MCF 10A (cell line): ENCODE data around the gene ABHD17B. TPM values are rescaled to one million over a fixed set of nuclear protein-coding genes. Genes with fewer than 3 reads are reported as not detected.

Experiments
- BruUV-seq: library from RNA; stranded (reverse); fragments of 400-500 nt; replicated peaks from 2 replicates; lab custom pipeline; 2021; lab: Mats Ljungman, UMichigan
- CTCF ChIA-PET: fragments of 300-600 bp; sonication (Branson Sonifier 250); formaldehyde crosslinking; extraction: SDS; loops from one replicate; lab custom pipeline; 2021; ENCODE audit warnings: antibody characterized with exemption, inconsistent platforms; lab: Yijun Ruan, JAX
- POLR2A ChIA-PET: fragments of 300-600, 350-650 bp; sonication (Branson Sonifier 250); formaldehyde crosslinking; extraction: SDS; loops from one replicate; lab custom pipeline; 2020; ENCODE audit warnings: antibody characterized with exemption, inconsistent platforms; lab: Yijun Ruan, JAX
- DNase-seq: peaks from one replicate; pipeline ENCODE4 v3.0.0-alpha.2; 2018; ENCODE audit not compliant: unreplicated experiment
- H3K27ac Mint-ChIP-seq: one replicate; pipeline ENCODE4 v1.8.0; 2022; ENCODE audit warnings: mild to moderate bottlenecking, low read depth, mixed read lengths; ENCODE audit not compliant: unreplicated experiment
- H3K27me3 Mint-ChIP-seq: one replicate; pipeline ENCODE4 v1.8.0; 2022; ENCODE audit warnings: mixed read lengths; ENCODE audit not compliant: insufficient read depth, unreplicated experiment
- H3K36me3 Mint-ChIP-seq: one replicate; pipeline ENCODE4 v1.8.0; 2022; ENCODE audit warnings: mild to moderate bottlenecking, moderate library complexity, mixed read lengths; ENCODE audit not compliant: insufficient read depth, unreplicated experiment
- H3K4me1 Mint-ChIP-seq: one replicate; pipeline ENCODE4 v1.8.0; 2022; ENCODE audit warnings: mixed read lengths; ENCODE audit not compliant: insufficient read depth, unreplicated experiment
- H3K4me3 Mint-ChIP-seq: one replicate; pipeline ENCODE4 v1.8.0; 2022; ENCODE audit warnings: mild to moderate bottlenecking, moderate library complexity, mixed read lengths; ENCODE audit not compliant: unreplicated experiment
- H3K9me3 Mint-ChIP-seq: one replicate; pipeline ENCODE4 v1.8.0; 2022; ENCODE audit warnings: mixed read lengths; ENCODE audit not compliant: unreplicated experiment
- CTCF ChIP-seq: fragments of 200-600 bp; IDR thresholded peaks from one replicate; pipeline ENCODE4 v1.8.0; 2022; ENCODE audit warnings: antibody characterized with exemption, mild to moderate bottlenecking; ENCODE audit not compliant: unreplicated experiment
- intact Hi-C: fragments of 100-400 bp; cut with micrococcal nuclease; formaldehyde crosslinking; loops from 2 replicates; pipeline ENCODE4 v1.14.1; 2022
- total RNA-seq: library from RNA; stranded (reverse); gene quantifications from 2 replicates; pipeline ENCODE4 v1.2.3, GENCODE V29; 2022

The ABHD17B gene
- total RNA-seq, 1 experiment from 2014 or later, result 10.5 TPM

GRCh38 chr9:71830153-71830552 is 80.8 kb downstream of the ABHD17B start:
- no peak for DNase-seq
- no peak for TF ChIP-seq CTCF
- H3K36me3 Mint-ChIP-seq, result no peaks in the 10 kb centered on the region
- intact Hi-C loops, result no loop called here
- no TSS peak for BruUV-seq
- ChIA-PET POLR2A (no interaction called here), CTCF (interaction anchor here (0.6 to 4.1 kb wide), 6 partner anchors 11 to 1970 kb away, joined by 3 to 24 read pairs (median 3); no protein-coding TSS in a partner anchor)
- H3K4me3 Mint-ChIP-seq, result no peak overlapping the region
- no peaks in the 10 kb centered on the region for H3K27me3 Mint-ChIP-seq
- H3K9me3 Mint-ChIP-seq, result peaks cover 7% of the 10 kb centered on the region
- no peak overlapping the region for H3K27ac Mint-ChIP-seq
- H3K4me1 Mint-ChIP-seq, result no peaks in the 10 kb centered on the region

- intact Hi-C loops, result no loop called here
- CTCF ChIA-PET, result interaction anchor here (0.6 to 2.9 kb wide), 4 partner anchors 9 to 874 kb away, joined by 3 to 7 read pairs (median 5); no protein-coding TSS in a partner anchor
- Mint-ChIP-seq H3K4me1 (no peaks in the 10 kb centered on the region), H3K9me3 (no peaks in the 10 kb centered on the region), H3K36me3 (no peaks in the 10 kb centered on the region), H3K27me3 (no peaks in the 10 kb centered on the region), H3K27ac (no peak overlapping the region), H3K4me3 (no peak overlapping the region)
- TF ChIP-seq CTCF, result no peak
- DNase-seq, result no peak
- POLR2A ChIA-PET, result interaction anchor here (1.2 kb wide), 1 partner anchor 150 kb away, joined by 3 read pairs; no protein-coding TSS in a partner anchor
- BruUV-seq, result no TSS peak
Observed at GRCh38 chr9:71826279-71826678, 84.7 kb downstream of the ABHD17B start.

GRCh38 chr9:71824257-71824656 is 86.7 kb downstream of the ABHD17B start:
- no peaks in the 10 kb centered on the region for H3K27me3 Mint-ChIP-seq
- H3K4me1 Mint-ChIP-seq, result no peaks in the 10 kb centered on the region
- no peak overlapping the region for H3K27ac Mint-ChIP-seq
- intact Hi-C loops, result no loop called here
- no peak for DNase-seq
- no TSS peak for BruUV-seq
- POLR2A ChIA-PET, result interaction anchor here (0.6 kb wide), 1 partner anchor 57 kb away, joined by 3 read pairs; no protein-coding TSS in a partner anchor
- H3K4me3 Mint-ChIP-seq, result no peak overlapping the region
- CTCF ChIA-PET, result interaction anchor here (1.3 to 1.9 kb wide), 3 partner anchors 11 to 200 kb away, joined by 4 to 5 read pairs (median 4); no protein-coding TSS in a partner anchor
- no peaks in the 10 kb centered on the region for H3K36me3 Mint-ChIP-seq
- no peaks in the 10 kb centered on the region for H3K9me3 Mint-ChIP-seq
- TF ChIP-seq CTCF, result no peak

GRCh38 chr9:71822935-71823334 is 88.1 kb downstream of the ABHD17B start:
- no peak for TF ChIP-seq CTCF
- ChIA-PET CTCF (interaction anchor here (0.6 to 1.8 kb wide), 3 partner anchors 9 to 539 kb away, joined by 3 to 6 read pairs (median 4); no protein-coding TSS in a partner anchor), POLR2A (no interaction called here)
- DNase-seq, result no peak
- peak overlapping the region; percentile 36 for H3K27ac Mint-ChIP-seq
- no peaks in the 10 kb centered on the region for H3K9me3 Mint-ChIP-seq
- H3K36me3 Mint-ChIP-seq, result no peaks in the 10 kb centered on the region
- no peaks in the 10 kb centered on the region for H3K4me1 Mint-ChIP-seq
- H3K4me3 Mint-ChIP-seq, result no peak overlapping the region
- intact Hi-C loops, result no loop called here
- no TSS peak for BruUV-seq
- no peaks in the 10 kb centered on the region for H3K27me3 Mint-ChIP-seq
